ENCODE measurements around the gene PPCDC.

- TF ChIP-seq YY1 (IDR thresholded peaks at IDR 0.05; ENCODE audit: low read depth) (no peak), TCF12 (IDR thresholded peaks at IDR 0.05; ENCODE audit: low read depth) (no peak), CREB1 (IDR thresholded peaks at IDR 0.05; ENCODE audit: low read depth) (no peak), TAF1 (IDR thresholded peaks at IDR 0.05; ENCODE audit: low read depth) (no peak), EGR1 (IDR thresholded peaks at IDR 0.05) (no peak), EP300 (IDR thresholded peaks at IDR 0.05; ENCODE audit: borderline replicate concordance) (no peak), TEAD4 (IDR thresholded peaks at IDR 0.05) (no peak), USF1 (IDR thresholded peaks at IDR 0.05) (no peak), CEBPB (IDR thresholded peaks at IDR 0.05) (no peak), MAX (IDR thresholded peaks at IDR 0.05) (no peak), ZBTB7A (IDR thresholded peaks at IDR 0.05; ENCODE audit: low read depth) (no peak), REST (IDR thresholded peaks at IDR 0.05; ENCODE audit: low read depth) (no peak), NFIC (IDR thresholded peaks at IDR 0.05) (no peak), RAD21 (IDR thresholded peaks at IDR 0.05; ENCODE audit: low read depth) (no peak)
Measured at GRCh38 chr15:75063889-75064288, 40.5 kb downstream of the PPCDC start.

Data from Ishikawa (cell line).